Panc1 (cell line): Measurements from ENCODE around the gene KRTAP3-3. TPM values are rescaled to one million over a fixed set of nuclear protein-coding genes. Genes with fewer than 3 reads are reported as not detected.
"Not testable (repeated sequence)": the region's sequence is repeated elsewhere in the genome, so short reads cannot be mapped to it uniquely, and the experiment has no call there.

Experiments
- ATAC-seq: fragments of 200-7000 bp; cut with Tn5 transposase; 2 replicates; pipeline ENCODE4 v1.9.1; 2020; ENCODE audit warnings: mild to moderate bottlenecking, moderate library complexity
- BruUV-seq: library from RNA; stranded (reverse); fragments of 400-500 nt; replicated peaks from 2 replicates; lab custom pipeline; 2021; lab: Mats Ljungman, UMichigan
- CTCF ChIA-PET: fragments of 300-600 bp; sonication (Branson Sonifier 250); formaldehyde crosslinking; loops from one replicate; lab custom pipeline; 2022; ENCODE audit warnings: antibody characterized with exemption; lab: Charles Lee
- POLR2A ChIA-PET: fragments of 300-600 bp; sonication (Branson Sonifier 250); formaldehyde crosslinking; loops from one replicate; lab custom pipeline; 2022; ENCODE audit warnings: antibody characterized with exemption; lab: Charles Lee
- DNase-seq: peaks from one replicate; pipeline ENCODE4 v3.0.0-alpha.2; 2010; ENCODE audit warnings: low read depth, low spot score
- H3K27ac ChIP-seq: 2 replicates; pipeline ENCODE4 v1.5.1; 2011; ENCODE audit warnings: mild to moderate bottlenecking, low read length, inconsistent platforms
- H3K27me3 ChIP-seq: fragments of 200-500 bp; sonication (Bioruptor generic); 2 replicates; pipeline ENCODE4 v1.6.0; 2014; ENCODE audit warnings: low read length, inconsistent platforms; ENCODE audit not compliant: control insufficient read depth, insufficient read depth
- H3K36me3 ChIP-seq: fragments of 200-500 bp; sonication (Bioruptor generic); 2 replicates; pipeline ENCODE4 v1.5.1; 2014; ENCODE audit warnings: inconsistent platforms, mild to moderate bottlenecking, low read length, moderate library complexity; ENCODE audit not compliant: control insufficient read depth, insufficient read depth
- H3K4me1 ChIP-seq: 2 replicates; pipeline ENCODE4 v1.5.1; 2011; ENCODE audit warnings: inconsistent platforms, mild to moderate bottlenecking, low read length, moderate library complexity; ENCODE audit not compliant: control insufficient read depth, insufficient read depth
- H3K4me3 ChIP-seq, 2 experiments: 2 replicates each; pipeline ENCODE4 v1.5.1; 2011 to 2012; ENCODE audit warnings: low read depth in 2 of 2, low read length in 2 of 2, mild to moderate bottlenecking in 2 of 2, inconsistent platforms in 1 of 2, moderate library complexity in 1 of 2
- H3K9me3 ChIP-seq: fragments of 200-500 bp; sonication (Bioruptor generic); 2 replicates; pipeline ENCODE4 v1.5.1; 2014; ENCODE audit warnings: low read depth, mild to moderate bottlenecking, inconsistent platforms, low read length, moderate library complexity; ENCODE audit not compliant: control insufficient read depth, insufficient read depth
- CTCF ChIP-seq: fragments of 450-650 bp; IDR thresholded peaks from 2 replicates; pipeline ENCODE4 v1.5.1; 2017; ENCODE audit warnings: mild to moderate bottlenecking
- POLR2AphosphoS5 ChIP-seq: IDR thresholded peaks from 2 replicates; pipeline ENCODE4 v1.6.1; 2012; ENCODE audit warnings: mild to moderate bottlenecking, low read depth, low read length, moderate library complexity
- SIN3A ChIP-seq: IDR thresholded peaks from 2 replicates; pipeline ENCODE4 v1.6.1; 2012; ENCODE audit warnings: low read depth, mild to moderate bottlenecking, low read length, moderate library complexity, borderline replicate concordance; ENCODE audit not compliant: insufficient read depth
- TCF7L2 ChIP-seq: IDR thresholded peaks from 2 replicates; pipeline ENCODE4 v1.6.1; 2011; ENCODE audit warnings: mild to moderate bottlenecking, low read depth, low read length, inconsistent platforms
- in situ Hi-C: cut with HindIII; loops from 2 replicates; pipeline ENCODE4 v1.10.0; 2016; ENCODE audit warnings: low sequenced_read_pairs, low pct_unique_long_range_greater_than_20kb
- intact Hi-C: fragments of 100-400 bp; cut with micrococcal nuclease; formaldehyde crosslinking; loops from one replicate; pipeline ENCODE4 v1.10.0; 2022; ENCODE audit not compliant: unreplicated experiment
- total RNA-seq: library from RNA; stranded (reverse); gene quantifications from one replicate; pipeline ENCODE4 v1.2.1, GENCODE V29; 2021; ENCODE audit not compliant: unreplicated experiment
- TF ChIP-seq, protein P1 (sequence below), 2 experiments: IDR thresholded peaks; 2 replicates each; pipeline ENCODE4 v1.6.1; 2011 to 2012; ENCODE audit warnings: low read depth in 2 of 2, control low read depth in 1 of 2, low read length in 1 of 2, mild to moderate bottlenecking in 1 of 2, moderate library complexity in 1 of 2; ENCODE audit not compliant: insufficient read depth in 1 of 2

The KRTAP3-3 gene
- total RNA-seq, 1 experiment from 2014 or later, result not detected

GRCh38 chr17:41002814-41003213 lies 8.8 kb upstream of the KRTAP3-3 start:
- Histone ChIP-seq H3K36me3 (no peaks in the 10 kb centered on the region), H3K27me3 (peaks cover 9% of the 10 kb centered on the region; the same call in 1 of the 2 replicates), H3K9me3 (no peaks in the 10 kb centered on the region), H3K4me3 (no peak overlapping the region), H3K4me1 (no peaks in the 10 kb centered on the region), H3K27ac (no peak overlapping the region)
- ChIA-PET POLR2A (no interaction called here), CTCF (no interaction called here)
- intact Hi-C loops, result no loop called here
- in situ Hi-C loops, result no loop called here
- DNase-seq (no peak), ATAC-seq (no peak)
- BruUV-seq, result no TSS peak
- TF ChIP-seq SIN3A (no peak), CTCF (no peak), POLR2AphosphoS5 (no peak), TCF7L2 (no peak)
- TF ChIP-seq, protein P1, sequence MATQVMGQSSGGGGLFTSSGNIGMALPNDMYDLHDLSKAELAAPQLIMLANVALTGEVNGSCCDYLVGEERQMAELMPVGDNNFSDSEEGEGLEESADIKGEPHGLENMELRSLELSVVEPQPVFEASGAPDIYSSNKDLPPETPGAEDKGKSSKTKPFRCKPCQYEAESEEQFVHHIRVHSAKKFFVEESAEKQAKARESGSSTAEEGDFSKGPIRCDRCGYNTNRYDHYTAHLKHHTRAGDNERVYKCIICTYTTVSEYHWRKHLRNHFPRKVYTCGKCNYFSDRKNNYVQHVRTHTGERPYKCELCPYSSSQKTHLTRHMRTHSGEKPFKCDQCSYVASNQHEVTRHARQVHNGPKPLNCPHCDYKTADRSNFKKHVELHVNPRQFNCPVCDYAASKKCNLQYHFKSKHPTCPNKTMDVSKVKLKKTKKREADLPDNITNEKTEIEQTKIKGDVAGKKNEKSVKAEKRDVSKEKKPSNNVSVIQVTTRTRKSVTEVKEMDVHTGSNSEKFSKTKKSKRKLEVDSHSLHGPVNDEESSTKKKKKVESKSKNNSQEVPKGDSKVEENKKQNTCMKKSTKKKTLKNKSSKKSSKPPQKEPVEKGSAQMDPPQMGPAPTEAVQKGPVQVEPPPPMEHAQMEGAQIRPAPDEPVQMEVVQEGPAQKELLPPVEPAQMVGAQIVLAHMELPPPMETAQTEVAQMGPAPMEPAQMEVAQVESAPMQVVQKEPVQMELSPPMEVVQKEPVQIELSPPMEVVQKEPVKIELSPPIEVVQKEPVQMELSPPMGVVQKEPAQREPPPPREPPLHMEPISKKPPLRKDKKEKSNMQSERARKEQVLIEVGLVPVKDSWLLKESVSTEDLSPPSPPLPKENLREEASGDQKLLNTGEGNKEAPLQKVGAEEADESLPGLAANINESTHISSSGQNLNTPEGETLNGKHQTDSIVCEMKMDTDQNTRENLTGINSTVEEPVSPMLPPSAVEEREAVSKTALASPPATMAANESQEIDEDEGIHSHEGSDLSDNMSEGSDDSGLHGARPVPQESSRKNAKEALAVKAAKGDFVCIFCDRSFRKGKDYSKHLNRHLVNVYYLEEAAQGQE (IDR thresholded peaks at IDR 0.05; ENCODE audit: insufficient read depth in 1 of 2, low read depth in 2 of 2, low read length in 1 of 2), result no peak

- H3K27me3 ChIP-seq, result peaks cover 14% of the 10 kb centered on the region; the same call in 1 of the 2 replicates
- H3K27ac ChIP-seq, result no peak overlapping the region
- ChIA-PET CTCF (no interaction called here), POLR2A (no interaction called here)
- BruUV-seq, result no TSS peak
- no peaks in the 10 kb centered on the region for H3K4me1 ChIP-seq
- intact Hi-C loops, result no loop called here
- H3K4me3 ChIP-seq, result no peak overlapping the region
- no peaks in the 10 kb centered on the region for H3K9me3 ChIP-seq
- DNase-seq (no peak), ATAC-seq (no peak)
- in situ Hi-C loops, result no loop called here
- H3K36me3 ChIP-seq, result no peaks in the 10 kb centered on the region
- TF ChIP-seq TCF7L2 (no peak), CTCF (no peak), SIN3A (no peak), POLR2AphosphoS5 (no peak)
- TF ChIP-seq, protein P1 (IDR thresholded peaks at IDR 0.05; ENCODE audit: insufficient read depth in 1 of 2, low read depth in 2 of 2, low read length in 1 of 2), result no peak
Observed at GRCh38 chr17:41001795-41002194, 7.8 kb upstream of the KRTAP3-3 start.

GRCh38 chr17:40999563-40999962 lies 5.6 kb upstream of the KRTAP3-3 start, which contains the start of gene KRTAP3-2:
KRTAP3-2 (minus strand) TSS chr17:40999906; CDS start chr17:40999853, 53 bp downstream.
- POLR2A ChIA-PET, H3K4me3 ChIP-seq, BruUV-seq, in situ Hi-C loops, ATAC-seq, H3K9me3 ChIP-seq, CTCF ChIA-PET, intact Hi-C loops, H3K4me1 ChIP-seq, H3K27ac ChIP-seq, H3K36me3 ChIP-seq, DNase-seq: not testable (repeated sequence)
- peaks cover 20% of the 10 kb centered on the region for H3K27me3 ChIP-seq
